ENCODE data around the gene LYL1. TPM values are rescaled to one million over a fixed set of nuclear protein-coding genes. Genes with fewer than 3 reads are reported as not detected.

Gene LYL1
- total RNA-seq, 1 donor from 2014 or later: 25.4 TPM

- DNase-seq (ENCODE audit: low read depth in 2 of 2): no peak
Measured at GRCh38 chr19:13129384-13129783, 26.7 kb upstream of the LYL1 start.

- DNase-seq (ENCODE audit: low read depth in 2 of 2): no peak
Measured at GRCh38 chr19:13128583-13128982, 25.9 kb upstream of the LYL1 start.

- no peak for DNase-seq (ENCODE audit: low read depth in 2 of 2)
Measured at GRCh38 chr19:13127811-13128575, 25.3 kb upstream of the LYL1 start.

GRCh38 chr19:13127051-13127450, 24.4 kb upstream of the LYL1 start:
- DNase-seq (ENCODE audit: low read depth in 2 of 2): no peak

GRCh38 chr19:13122980-13123957, 20.6 kb upstream of the LYL1 start:
- no peak for DNase-seq (ENCODE audit: low read depth in 2 of 2)

- no peak for DNase-seq (ENCODE audit: low read depth in 2 of 2)
Measured at GRCh38 chr19:13122275-13122878, 19.7 kb upstream of the LYL1 start.

GRCh38 chr19:13121551-13122274, 19.1 kb upstream of the LYL1 start:
- no peak for DNase-seq (ENCODE audit: low read depth in 2 of 2)

GRCh38 chr19:13120817-13121216, 18.2 kb upstream of the LYL1 start:
- DNase-seq (ENCODE audit: low read depth in 2 of 2): no peak

GRCh38 chr19:13120031-13120430, 17.4 kb upstream of the LYL1 start:
- no peak for DNase-seq (ENCODE audit: low read depth in 2 of 2)

- no peak for DNase-seq (ENCODE audit: low read depth in 2 of 2)
Measured at GRCh38 chr19:13119627-13120026, 17.0 kb upstream of the LYL1 start.

GRCh38 chr19:13118424-13119193, 16.0 kb upstream of the LYL1 start:
- peak in 1 of 2 donors; percentile 47 for DNase-seq (ENCODE audit: low read depth in 2 of 2)

- DNase-seq (ENCODE audit: low read depth in 2 of 2): peak; percentile 60 to 91
Measured at GRCh38 chr19:13117772-13118423, 15.2 kb upstream of the LYL1 start, which contains the start of gene NACC1. TSS of gene NACC1 (plus strand) at chr19:13118264. CDS start at chr19:13135208, 16,944 bp downstream.

GRCh38 chr19:13117176-13117771, 14.6 kb upstream of the LYL1 start:
- no peak for DNase-seq (ENCODE audit: low read depth in 2 of 2)

GRCh38 chr19:13116282-13117175, 13.9 kb upstream of the LYL1 start, which contains the start of gene TRMT1:
TSS of gene TRMT1 (minus strand) at chr19:13116740. CDS start at chr19:13116399, 341 bp downstream.
- DNase-seq (ENCODE audit: low read depth in 2 of 2): peak; percentile 89 to 96

GRCh38 chr19:13115936-13116281, 13.3 kb upstream of the LYL1 start:
- DNase-seq (ENCODE audit: low read depth in 2 of 2): no peak

- no peak for DNase-seq (ENCODE audit: low read depth in 2 of 2)
Measured at GRCh38 chr19:13112555-13112954, 9.9 kb upstream of the LYL1 start.

GRCh38 chr19:13110099-13110610, 7.5 kb upstream of the LYL1 start:
- no peak for DNase-seq (ENCODE audit: low read depth in 2 of 2)

All from dermis microvascular lymphatic vessel endothelial cell (primary cell).